ENCODE data around the gene NMNAT2. TPM values are rescaled to one million over a fixed set of nuclear protein-coding genes. Genes with fewer than 3 reads are reported as not detected.

Gene NMNAT2
- total and polyA plus RNA-seq, 10 of the 15 experiments (the other 5 are each of a cell fraction or from before 2014, with no cell fraction given) = 0.02 to 2.0 (median 0.60) TPM

GRCh38 chr1:183215076-183215720 is 203.0 kb downstream of the NMNAT2 start:
- RAD21 ChIA-PET (ENCODE audit: unreplicated experiment) = interaction anchor here (1.0 kb wide), 1 partner anchor 253 kb away, joined by 5 read pairs; no protein-coding TSS in a partner anchor
- Histone ChIP-seq H3K9me3 (replicated peaks; ENCODE audit: control insufficient read depth, insufficient read depth, low read length) (no peaks in the 10 kb centered on the region), H3K4me3 (no peak overlapping the region), H3K9ac (ENCODE audit: control insufficient read depth, insufficient read depth, low read length) (no peak overlapping the region), H2AFZ (ENCODE audit: control insufficient read depth, low read depth, low read length) (no peak overlapping the region), H3K4me1 (ENCODE audit: control insufficient read depth, insufficient read depth, low read length) (peaks cover 3% of the 10 kb centered on the region; the same call in 1 of the 2 replicates), H3K27ac (ENCODE audit: control insufficient read depth, insufficient read depth) (no peak overlapping the region), H4K20me1 (ENCODE audit: control insufficient read depth, insufficient read depth) (no peaks in the 10 kb centered on the region), H3K4me2 (ENCODE audit: control insufficient read depth, insufficient read depth) (no peak overlapping the region), H3K79me2 (ENCODE audit: control insufficient read depth, insufficient read depth, low read length) (no peaks in the 10 kb centered on the region), H3K36me3 (ENCODE audit: control insufficient read depth in 2 of 2, insufficient read depth in 2 of 2, low read length in 1 of 2) (no peaks in the 10 kb centered on the region), H3K27me3 (replicated peaks in 1 of 2; ENCODE audit: control insufficient read depth in 2 of 2, insufficient read depth in 2 of 2, low read length in 1 of 2) (no peaks in the 10 kb centered on the region; a peak in 1 of 4 replicates)
- TF ChIP-seq TAF1 (IDR thresholded peaks at IDR 0.05; ENCODE audit: borderline replicate concordance, low read depth, low read length) (no peak), BCL11A (IDR thresholded peaks at IDR 0.05; ENCODE audit: low read depth, low read length) (no peak), BACH1 (IDR thresholded peaks at IDR 0.05; ENCODE audit: borderline replicate concordance) (no peak), MXI1 (IDR thresholded peaks at IDR 0.05; ENCODE audit: low read depth, low read length) (no peak), STAT1 (conservative IDR thresholded peaks at IDR 0.05) (no peak), NFIC (IDR thresholded peaks at IDR 0.05; ENCODE audit: low read depth, low read length) (no peak), POLR2A (IDR thresholded peaks at IDR 0.05; ENCODE audit: low read depth, low read length) (no peak), SKIL (IDR thresholded peaks at IDR 0.05; ENCODE audit: low read depth, poor library complexity, severe bottlenecking) (no peak), HCFC1 (IDR thresholded peaks at IDR 0.05; ENCODE audit: low read length) (no peak)
- TF ChIP-seq, protein P1, sequence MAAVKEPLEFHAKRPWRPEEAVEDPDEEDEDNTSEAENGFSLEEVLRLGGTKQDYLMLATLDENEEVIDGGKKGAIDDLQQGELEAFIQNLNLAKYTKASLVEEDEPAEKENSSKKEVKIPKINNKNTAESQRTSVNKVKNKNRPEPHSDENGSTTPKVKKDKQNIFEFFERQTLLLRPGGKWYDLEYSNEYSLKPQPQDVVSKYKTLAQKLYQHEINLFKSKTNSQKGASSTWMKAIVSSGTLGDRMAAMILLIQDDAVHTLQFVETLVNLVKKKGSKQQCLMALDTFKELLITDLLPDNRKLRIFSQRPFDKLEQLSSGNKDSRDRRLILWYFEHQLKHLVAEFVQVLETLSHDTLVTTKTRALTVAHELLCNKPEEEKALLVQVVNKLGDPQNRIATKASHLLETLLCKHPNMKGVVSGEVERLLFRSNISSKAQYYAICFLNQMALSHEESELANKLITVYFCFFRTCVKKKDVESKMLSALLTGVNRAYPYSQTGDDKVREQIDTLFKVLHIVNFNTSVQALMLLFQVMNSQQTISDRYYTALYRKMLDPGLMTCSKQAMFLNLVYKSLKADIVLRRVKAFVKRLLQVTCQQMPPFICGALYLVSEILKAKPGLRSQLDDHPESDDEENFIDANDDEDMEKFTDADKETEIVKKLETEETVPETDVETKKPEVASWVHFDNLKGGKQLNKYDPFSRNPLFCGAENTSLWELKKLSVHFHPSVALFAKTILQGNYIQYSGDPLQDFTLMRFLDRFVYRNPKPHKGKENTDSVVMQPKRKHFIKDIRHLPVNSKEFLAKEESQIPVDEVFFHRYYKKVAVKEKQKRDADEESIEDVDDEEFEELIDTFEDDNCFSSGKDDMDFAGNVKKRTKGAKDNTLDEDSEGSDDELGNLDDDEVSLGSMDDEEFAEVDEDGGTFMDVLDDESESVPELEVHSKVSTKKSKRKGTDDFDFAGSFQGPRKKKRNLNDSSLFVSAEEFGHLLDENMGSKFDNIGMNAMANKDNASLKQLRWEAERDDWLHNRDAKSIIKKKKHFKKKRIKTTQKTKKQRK (IDR thresholded peaks at IDR 0.05; ENCODE audit: low read depth, low read length) = no peak
- no TSS peak for BruUV-seq (replicated peaks)
- intact Hi-C loops (cut with micrococcal nuclease; ENCODE audit: unreplicated experiment) (loop anchor here (10.0 kb wide), 1 partner anchor 60 kb away; no protein-coding TSS in a partner anchor), in situ Hi-C loops (cut with MboI) (no loop called here)
- SMC1A ChIA-PET (ENCODE audit: uncharacterized antibody, unreplicated experiment) = interaction anchor here (1.5 kb wide), 1 partner anchor 12 kb away, joined by 4 read pairs; no protein-coding TSS in a partner anchor
- FAIRE-seq (no peak), DNase-seq (ENCODE audit: low read depth, low spot score) (no peak), ATAC-seq (no peak)
- 54% methylated on average over 13 of the region's 13 CpGs for WGBS (ENCODE audit: insufficient coverage, insufficient replicate concordance, low lambda C conversion rate, missing lambda C conversion rate)
- CTCF ChIA-PET = interaction anchor here (1.2 kb wide), 1 partner anchor 14 kb away, joined by 3 read pairs; no protein-coding TSS in a partner anchor
- POLR2A ChIA-PET = no interaction called here

Data from GM12878 (cell line).